ENCODE data around the gene SNX19.

SNX19 gene

DNA sequence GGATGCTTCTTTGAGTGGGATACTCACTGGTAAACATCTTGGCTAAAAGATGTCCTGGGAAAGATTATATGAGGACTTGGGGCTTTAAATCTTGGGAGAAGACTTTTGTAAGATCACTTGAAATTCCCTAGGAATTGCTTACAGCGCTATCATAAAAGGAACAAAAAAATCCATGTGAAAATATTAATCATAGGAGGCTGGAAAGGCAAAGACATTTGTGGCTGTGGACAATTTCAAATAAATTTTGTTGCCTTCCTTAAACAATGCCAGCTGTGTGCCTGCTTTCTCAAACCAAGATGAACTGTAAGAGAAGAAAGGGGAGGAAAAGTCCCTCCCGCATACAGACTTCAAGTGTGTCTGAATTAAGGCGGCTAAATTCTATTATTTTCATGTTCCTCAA lies 75.6 kb downstream of the SNX19 start:
- TF ChIP-seq, protein P1, sequence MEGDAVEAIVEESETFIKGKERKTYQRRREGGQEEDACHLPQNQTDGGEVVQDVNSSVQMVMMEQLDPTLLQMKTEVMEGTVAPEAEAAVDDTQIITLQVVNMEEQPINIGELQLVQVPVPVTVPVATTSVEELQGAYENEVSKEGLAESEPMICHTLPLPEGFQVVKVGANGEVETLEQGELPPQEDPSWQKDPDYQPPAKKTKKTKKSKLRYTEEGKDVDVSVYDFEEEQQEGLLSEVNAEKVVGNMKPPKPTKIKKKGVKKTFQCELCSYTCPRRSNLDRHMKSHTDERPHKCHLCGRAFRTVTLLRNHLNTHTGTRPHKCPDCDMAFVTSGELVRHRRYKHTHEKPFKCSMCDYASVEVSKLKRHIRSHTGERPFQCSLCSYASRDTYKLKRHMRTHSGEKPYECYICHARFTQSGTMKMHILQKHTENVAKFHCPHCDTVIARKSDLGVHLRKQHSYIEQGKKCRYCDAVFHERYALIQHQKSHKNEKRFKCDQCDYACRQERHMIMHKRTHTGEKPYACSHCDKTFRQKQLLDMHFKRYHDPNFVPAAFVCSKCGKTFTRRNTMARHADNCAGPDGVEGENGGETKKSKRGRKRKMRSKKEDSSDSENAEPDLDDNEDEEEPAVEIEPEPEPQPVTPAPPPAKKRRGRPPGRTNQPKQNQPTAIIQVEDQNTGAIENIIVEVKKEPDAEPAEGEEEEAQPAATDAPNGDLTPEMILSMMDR (conservative IDR thresholded peaks at IDR 0.05), result no peak
- no peak overlapping the region for H3K27ac ChIP-seq

DNA sequence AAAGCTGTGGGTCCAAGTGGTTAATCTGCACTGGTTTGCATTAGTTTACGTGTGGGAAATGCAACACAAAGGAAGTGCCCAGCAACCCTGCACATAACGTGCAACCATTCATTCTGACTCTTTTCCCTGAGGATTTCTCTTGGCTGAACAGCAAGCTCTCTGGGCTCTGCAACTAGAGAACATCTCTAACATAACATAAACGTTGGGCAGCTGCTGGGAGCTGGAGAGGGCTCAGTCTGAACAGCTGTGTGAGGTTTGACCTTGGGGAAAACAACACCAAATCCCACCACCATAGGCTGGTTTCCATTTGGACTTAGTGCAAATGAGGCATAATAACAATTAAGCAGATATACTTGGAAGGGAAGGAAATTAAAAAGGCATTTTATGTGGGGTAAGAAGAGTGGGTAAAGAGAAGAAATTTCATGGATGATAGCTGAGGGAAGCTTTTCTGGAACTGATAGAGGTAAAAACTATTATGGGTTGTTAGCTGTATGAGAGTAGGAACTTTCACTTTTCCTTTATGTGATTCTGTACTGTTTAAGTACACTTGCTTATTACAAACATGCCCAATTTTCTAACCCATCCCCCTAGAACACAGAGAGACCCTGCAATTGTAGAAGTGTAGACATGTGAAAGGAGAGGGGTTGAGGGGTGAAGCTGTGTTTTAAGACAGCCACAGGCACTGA lies 76.2 kb downstream of the SNX19 start:
- TF ChIP-seq, protein P1 (conservative IDR thresholded peaks at IDR 0.05), result no peak
- no peak overlapping the region for H3K27ac ChIP-seq

DNA sequence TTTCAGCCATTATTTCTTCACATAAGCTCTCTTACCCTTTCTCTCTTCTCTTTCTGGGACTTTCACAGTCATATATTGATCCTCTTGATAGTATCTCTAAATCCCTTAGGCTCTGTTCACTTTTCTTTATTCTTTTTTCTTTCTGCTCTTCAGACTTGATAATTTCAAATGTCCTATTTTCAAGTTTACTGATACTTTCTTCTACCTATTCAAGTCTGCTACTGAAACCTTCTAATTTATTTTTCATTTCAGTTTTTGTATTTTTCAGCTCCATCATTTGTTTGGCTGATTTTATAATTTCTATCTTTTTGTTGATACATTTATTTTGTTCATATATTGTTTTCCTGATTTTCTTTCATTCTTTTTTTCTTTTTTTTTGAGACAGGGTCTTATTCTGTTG lies 79.1 kb downstream of the SNX19 start:
- H3K27ac ChIP-seq, result no peak overlapping the region

DNA sequence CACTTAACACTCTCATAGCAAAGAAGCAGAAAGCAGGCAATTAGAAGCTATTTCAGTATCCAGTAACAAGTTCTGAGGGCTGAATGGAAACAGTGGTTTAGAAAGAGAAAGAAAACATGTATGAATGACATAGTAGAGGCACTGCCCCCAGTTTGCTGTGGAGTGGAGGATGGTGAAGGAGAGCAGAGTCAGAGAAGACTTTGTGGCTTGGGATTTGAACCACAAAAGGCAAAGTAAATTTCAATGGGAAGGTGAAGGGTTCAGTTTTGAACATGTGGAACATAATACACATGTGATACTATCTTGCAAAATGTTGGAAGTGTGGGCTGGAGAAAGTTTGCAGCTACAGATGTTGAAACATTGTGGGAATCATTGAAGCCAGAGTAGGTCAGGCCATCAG lies 81.4 kb downstream of the SNX19 start:
- no peak overlapping the region for H3K27ac ChIP-seq
- TF ChIP-seq, protein P1 (conservative IDR thresholded peaks at IDR 0.05), result no peak

More for the DNA sequence above, 79.1 kb downstream of the SNX19 start:
- TF ChIP-seq, protein P1 (conservative IDR thresholded peaks at IDR 0.05), result no peak

DNA sequence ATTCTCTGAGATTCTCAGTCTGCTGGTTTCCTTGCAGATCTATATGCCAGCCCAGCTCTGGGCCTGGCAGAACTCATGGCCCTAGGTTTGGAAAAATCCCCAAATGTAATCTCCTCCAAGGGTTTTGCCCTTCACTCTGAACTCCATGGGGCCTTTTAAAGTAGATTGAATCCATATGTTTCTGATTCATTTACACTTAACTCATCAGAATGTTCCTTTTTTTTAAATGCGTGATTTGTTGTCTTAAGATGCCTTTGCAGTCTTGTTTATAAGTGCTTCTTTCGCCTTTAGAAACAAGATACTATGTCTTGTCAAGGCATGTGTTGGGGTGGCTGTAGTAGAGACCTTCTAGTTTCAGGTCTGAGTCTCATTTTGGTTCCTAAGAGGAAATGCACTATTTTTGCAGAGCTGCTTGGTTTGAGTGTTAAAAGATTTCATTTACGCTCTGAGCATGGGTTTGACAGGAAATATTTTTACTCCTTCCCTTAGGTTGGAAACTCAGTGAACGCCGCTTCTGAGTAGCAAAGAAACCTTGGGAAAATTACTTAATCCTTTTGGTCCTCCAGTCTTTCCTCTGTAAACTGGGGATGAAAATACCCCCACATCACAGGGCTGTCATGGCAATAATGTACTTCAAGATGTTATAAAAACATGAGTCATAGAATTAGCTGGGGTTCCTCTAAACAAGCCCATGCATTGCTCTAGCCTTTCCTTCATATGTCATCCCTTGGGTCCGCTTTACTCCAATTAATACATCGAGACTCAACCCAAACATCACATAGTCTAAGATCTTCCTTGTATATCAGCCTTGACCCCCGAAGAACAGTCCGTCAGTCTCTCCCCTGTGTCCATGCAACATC lies 83.5 kb downstream of the SNX19 start:
- H3K27ac ChIP-seq, result no peak overlapping the region
- TF ChIP-seq, protein P1 (conservative IDR thresholded peaks at IDR 0.05), result no peak

DNA sequence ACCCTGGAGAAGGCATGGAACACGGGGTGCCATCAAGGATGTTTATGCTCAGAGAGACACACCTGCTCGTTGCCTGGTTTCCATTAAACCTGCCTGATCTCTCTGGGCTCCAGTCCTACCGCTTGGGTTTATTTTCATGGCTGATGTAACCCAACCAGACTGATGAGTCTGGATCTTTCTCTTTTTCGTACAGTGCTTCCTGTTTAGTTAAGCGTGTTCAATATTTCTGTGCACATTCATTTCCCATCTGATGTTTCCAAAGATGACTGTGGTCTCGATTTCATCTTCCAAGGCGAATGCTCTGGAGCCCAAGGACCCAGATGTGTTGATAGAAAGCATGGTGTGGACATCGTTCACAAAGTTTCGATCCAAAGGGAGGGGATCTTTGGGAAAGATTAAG lies 84.3 kb downstream of the SNX19 start:
- H3K27ac ChIP-seq, result no peak overlapping the region

DNA sequence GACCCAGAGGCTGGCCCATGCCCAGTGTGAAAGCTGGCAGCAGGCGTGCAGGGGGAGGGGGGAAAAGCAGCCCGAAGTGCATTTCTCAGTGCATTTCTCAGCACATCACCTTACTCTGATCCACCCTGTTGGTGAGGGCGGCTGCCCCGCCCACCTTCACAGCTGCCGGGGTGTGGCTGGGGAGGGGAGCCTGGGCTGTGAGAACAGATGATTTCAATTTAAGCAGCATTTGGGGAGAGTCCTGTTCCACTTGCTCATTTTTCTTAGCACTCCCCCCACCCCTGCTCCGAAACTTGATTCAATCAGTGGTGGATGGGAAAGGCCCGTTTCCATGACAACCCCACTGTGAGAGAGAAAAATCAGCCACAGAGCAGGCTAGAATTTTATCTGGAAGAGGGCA lies 84.8 kb downstream of the SNX19 start:
- TF ChIP-seq, protein P1 (conservative IDR thresholded peaks at IDR 0.05), result no peak
- no peak overlapping the region for H3K27ac ChIP-seq

More for the DNA sequence above, 84.3 kb downstream of the SNX19 start:
- TF ChIP-seq, protein P1 (conservative IDR thresholded peaks at IDR 0.05), result no peak
